ENCODE measurements around the gene TNF.

Gene TNF

GRCh38 chr6:31531162-31531561 is 44.2 kb upstream of the TNF start:
- TF ChIP-seq CTCF (conservative IDR thresholded peaks at IDR 0.05; ENCODE audit: low read depth, low read length) = no peak
- no peak overlapping the region for H3K4me3 ChIP-seq (ENCODE audit: low read length)
- no peak for DNase-seq (ENCODE audit: low read depth)

GRCh38 chr6:31531771-31532643 is 43.4 kb upstream of the TNF start:
- no peak for TF ChIP-seq CTCF (conservative IDR thresholded peaks at IDR 0.05; ENCODE audit: low read depth, low read length)

GRCh38 chr6:31532644-31533454 is 42.5 kb upstream of the TNF start:
- TF ChIP-seq CTCF (conservative IDR thresholded peaks at IDR 0.05; ENCODE audit: low read depth, low read length) = no peak
- H3K4me3 ChIP-seq (ENCODE audit: low read length) = no peak overlapping the region
- no peak for DNase-seq (ENCODE audit: low read depth)

More at GRCh38 chr6:31531771-31532643, 43.4 kb upstream of the TNF start:
- H3K4me3 ChIP-seq (ENCODE audit: low read length) = no peak overlapping the region
- DNase-seq (ENCODE audit: low read depth) = no peak

GRCh38 chr6:31533455-31533841 is 41.9 kb upstream of the TNF start:
- DNase-seq (ENCODE audit: low read depth) = no peak
- TF ChIP-seq CTCF (conservative IDR thresholded peaks at IDR 0.05; ENCODE audit: low read depth, low read length) = no peak

GRCh38 chr6:31534011-31534410 is 41.4 kb upstream of the TNF start:
- no peak for DNase-seq (ENCODE audit: low read depth)
- no peak overlapping the region for H3K4me3 ChIP-seq (ENCODE audit: low read length)
- no peak for TF ChIP-seq CTCF (conservative IDR thresholded peaks at IDR 0.05; ENCODE audit: low read depth, low read length)

More at GRCh38 chr6:31533455-31533841, 41.9 kb upstream of the TNF start:
- H3K4me3 ChIP-seq (ENCODE audit: low read length) = no peak overlapping the region

GRCh38 chr6:31534521-31535040 is 40.8 kb upstream of the TNF start:
- no peak for DNase-seq (ENCODE audit: low read depth)
- TF ChIP-seq CTCF (conservative IDR thresholded peaks at IDR 0.05; ENCODE audit: low read depth, low read length) = no peak
- H3K4me3 ChIP-seq (ENCODE audit: low read length) = no peak overlapping the region

Data from retinal pigment epithelial cell (primary cell).